ENCODE results near the gene ELF4. TPM values are rescaled to one million over a fixed set of nuclear protein-coding genes. Genes with fewer than 3 reads are reported as not detected.

ELF4 gene
- total RNA-seq, 1 experiment from 2014 or later = 19.2 TPM

DNA sequence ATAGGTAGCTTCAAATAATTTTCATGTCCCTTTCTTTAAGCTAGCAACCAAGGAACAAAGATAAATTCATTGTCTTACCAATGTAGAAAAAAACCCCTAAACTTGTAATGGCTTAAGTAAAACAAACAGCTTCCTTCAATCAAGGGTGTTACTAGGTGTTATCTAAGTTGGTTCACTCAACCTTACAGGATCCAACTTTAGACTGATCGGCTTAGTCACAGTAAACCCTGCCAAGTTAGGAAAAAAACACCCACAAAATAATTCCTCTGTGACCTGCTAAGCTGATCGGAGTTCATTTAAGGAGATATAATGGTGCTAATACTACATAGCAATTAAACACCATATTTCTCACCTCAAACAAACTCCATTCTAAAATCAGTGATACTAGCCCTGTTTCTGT is 45.3 kb upstream of the ELF4 start:
- TF ChIP-seq, protein P1, sequence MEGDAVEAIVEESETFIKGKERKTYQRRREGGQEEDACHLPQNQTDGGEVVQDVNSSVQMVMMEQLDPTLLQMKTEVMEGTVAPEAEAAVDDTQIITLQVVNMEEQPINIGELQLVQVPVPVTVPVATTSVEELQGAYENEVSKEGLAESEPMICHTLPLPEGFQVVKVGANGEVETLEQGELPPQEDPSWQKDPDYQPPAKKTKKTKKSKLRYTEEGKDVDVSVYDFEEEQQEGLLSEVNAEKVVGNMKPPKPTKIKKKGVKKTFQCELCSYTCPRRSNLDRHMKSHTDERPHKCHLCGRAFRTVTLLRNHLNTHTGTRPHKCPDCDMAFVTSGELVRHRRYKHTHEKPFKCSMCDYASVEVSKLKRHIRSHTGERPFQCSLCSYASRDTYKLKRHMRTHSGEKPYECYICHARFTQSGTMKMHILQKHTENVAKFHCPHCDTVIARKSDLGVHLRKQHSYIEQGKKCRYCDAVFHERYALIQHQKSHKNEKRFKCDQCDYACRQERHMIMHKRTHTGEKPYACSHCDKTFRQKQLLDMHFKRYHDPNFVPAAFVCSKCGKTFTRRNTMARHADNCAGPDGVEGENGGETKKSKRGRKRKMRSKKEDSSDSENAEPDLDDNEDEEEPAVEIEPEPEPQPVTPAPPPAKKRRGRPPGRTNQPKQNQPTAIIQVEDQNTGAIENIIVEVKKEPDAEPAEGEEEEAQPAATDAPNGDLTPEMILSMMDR (IDR thresholded peaks at IDR 0.05 in 2 of 3, conservative IDR thresholded peaks at IDR 0.05 in 1 of 3; ENCODE audit: borderline replicate concordance in 1 of 3, insufficient read depth in 1 of 3, low read depth in 2 of 3, low read length in 2 of 3) = no peak
- TF ChIP-seq, protein P2, sequence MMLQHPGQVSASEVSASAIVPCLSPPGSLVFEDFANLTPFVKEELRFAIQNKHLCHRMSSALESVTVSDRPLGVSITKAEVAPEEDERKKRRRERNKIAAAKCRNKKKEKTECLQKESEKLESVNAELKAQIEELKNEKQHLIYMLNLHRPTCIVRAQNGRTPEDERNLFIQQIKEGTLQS (IDR thresholded peaks at IDR 0.05) = no peak
- TF ChIP-seq YY1 (IDR thresholded peaks at IDR 0.05; ENCODE audit: extremely low read depth, insufficient replicate concordance, low read depth, low read length) = no peak
- TF ChIP-seq POLR2AphosphoS5 (IDR thresholded peaks at IDR 0.05; ENCODE audit: low read depth, low read length) = no peak
- TF ChIP-seq RAD21 (IDR thresholded peaks at IDR 0.05; ENCODE audit: low read depth) = no peak
- no peak for TF ChIP-seq ZNF274 (IDR thresholded peaks at IDR 0.05; ENCODE audit: low read depth, low read length)
- no peak for TF ChIP-seq JUND (IDR thresholded peaks at IDR 0.05)
- TF ChIP-seq, protein P3, sequence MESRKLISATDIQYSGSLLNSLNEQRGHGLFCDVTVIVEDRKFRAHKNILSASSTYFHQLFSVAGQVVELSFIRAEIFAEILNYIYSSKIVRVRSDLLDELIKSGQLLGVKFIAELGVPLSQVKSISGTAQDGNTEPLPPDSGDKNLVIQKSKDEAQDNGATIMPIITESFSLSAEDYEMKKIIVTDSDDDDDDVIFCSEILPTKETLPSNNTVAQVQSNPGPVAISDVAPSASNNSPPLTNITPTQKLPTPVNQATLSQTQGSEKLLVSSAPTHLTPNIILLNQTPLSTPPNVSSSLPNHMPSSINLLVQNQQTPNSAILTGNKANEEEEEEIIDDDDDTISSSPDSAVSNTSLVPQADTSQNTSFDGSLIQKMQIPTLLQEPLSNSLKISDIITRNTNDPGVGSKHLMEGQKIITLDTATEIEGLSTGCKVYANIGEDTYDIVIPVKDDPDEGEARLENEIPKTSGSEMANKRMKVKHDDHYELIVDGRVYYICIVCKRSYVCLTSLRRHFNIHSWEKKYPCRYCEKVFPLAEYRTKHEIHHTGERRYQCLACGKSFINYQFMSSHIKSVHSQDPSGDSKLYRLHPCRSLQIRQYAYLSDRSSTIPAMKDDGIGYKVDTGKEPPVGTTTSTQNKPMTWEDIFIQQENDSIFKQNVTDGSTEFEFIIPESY (IDR thresholded peaks at IDR 0.05; ENCODE audit: extremely low read depth, insufficient replicate concordance, low read length) = no peak
- no peak for TF ChIP-seq ELF1 (IDR thresholded peaks at IDR 0.05; ENCODE audit: borderline replicate concordance, low read depth)
- TF ChIP-seq ZFX (IDR thresholded peaks at IDR 0.05) = no peak
- TF ChIP-seq CBX3 (IDR thresholded peaks at IDR 0.05; ENCODE audit: low read depth) = no peak
- TF ChIP-seq, protein P4, sequence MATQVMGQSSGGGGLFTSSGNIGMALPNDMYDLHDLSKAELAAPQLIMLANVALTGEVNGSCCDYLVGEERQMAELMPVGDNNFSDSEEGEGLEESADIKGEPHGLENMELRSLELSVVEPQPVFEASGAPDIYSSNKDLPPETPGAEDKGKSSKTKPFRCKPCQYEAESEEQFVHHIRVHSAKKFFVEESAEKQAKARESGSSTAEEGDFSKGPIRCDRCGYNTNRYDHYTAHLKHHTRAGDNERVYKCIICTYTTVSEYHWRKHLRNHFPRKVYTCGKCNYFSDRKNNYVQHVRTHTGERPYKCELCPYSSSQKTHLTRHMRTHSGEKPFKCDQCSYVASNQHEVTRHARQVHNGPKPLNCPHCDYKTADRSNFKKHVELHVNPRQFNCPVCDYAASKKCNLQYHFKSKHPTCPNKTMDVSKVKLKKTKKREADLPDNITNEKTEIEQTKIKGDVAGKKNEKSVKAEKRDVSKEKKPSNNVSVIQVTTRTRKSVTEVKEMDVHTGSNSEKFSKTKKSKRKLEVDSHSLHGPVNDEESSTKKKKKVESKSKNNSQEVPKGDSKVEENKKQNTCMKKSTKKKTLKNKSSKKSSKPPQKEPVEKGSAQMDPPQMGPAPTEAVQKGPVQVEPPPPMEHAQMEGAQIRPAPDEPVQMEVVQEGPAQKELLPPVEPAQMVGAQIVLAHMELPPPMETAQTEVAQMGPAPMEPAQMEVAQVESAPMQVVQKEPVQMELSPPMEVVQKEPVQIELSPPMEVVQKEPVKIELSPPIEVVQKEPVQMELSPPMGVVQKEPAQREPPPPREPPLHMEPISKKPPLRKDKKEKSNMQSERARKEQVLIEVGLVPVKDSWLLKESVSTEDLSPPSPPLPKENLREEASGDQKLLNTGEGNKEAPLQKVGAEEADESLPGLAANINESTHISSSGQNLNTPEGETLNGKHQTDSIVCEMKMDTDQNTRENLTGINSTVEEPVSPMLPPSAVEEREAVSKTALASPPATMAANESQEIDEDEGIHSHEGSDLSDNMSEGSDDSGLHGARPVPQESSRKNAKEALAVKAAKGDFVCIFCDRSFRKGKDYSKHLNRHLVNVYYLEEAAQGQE (IDR thresholded peaks at IDR 0.05; ENCODE audit: low read depth) = no peak
- TF ChIP-seq EZH2phosphoT487 (IDR thresholded peaks at IDR 0.05; ENCODE audit: borderline replicate concordance) = no peak
- no peak for TF ChIP-seq EGR1 (IDR thresholded peaks at IDR 0.05; ENCODE audit: low read depth)
- TF ChIP-seq EZH2 (IDR thresholded peaks at IDR 0.05) = no peak
- no peak for TF ChIP-seq FOSL1 (IDR thresholded peaks at IDR 0.05; ENCODE audit: low read depth)
- no peak overlapping the region for H3K9ac ChIP-seq (ENCODE audit: low read length)
- no peak overlapping the region for H3K4me3 ChIP-seq (replicated peaks in 1 of 2; ENCODE audit: low read depth in 1 of 2, low read length in 2 of 2)
- no peaks in the 10 kb centered on the region for H3K9me2 ChIP-seq (ENCODE audit: insufficient read depth)
- intact Hi-C loops (cut with micrococcal nuclease) = no loop called here
- no peak overlapping the region for H2AFZ ChIP-seq (ENCODE audit: low read depth, low read length, poor library complexity, severe bottlenecking)
- H3K27ac ChIP-seq (ENCODE audit: low read depth, low read length) = no peak overlapping the region
- H3K4me2 ChIP-seq (ENCODE audit: low read length) = no peak overlapping the region
- BruUV-seq (replicated peaks) = no TSS peak
- no peaks in the 10 kb centered on the region for H3K27me3 ChIP-seq (ENCODE audit: insufficient read depth, low read length)
- ChIA-PET CTCF (no interaction called here), RAD21 (ENCODE audit: low non-redundant PET in 1 of 2, low total read pairs in 2 of 2, uncharacterized antibody in 2 of 2, unreplicated experiment in 2 of 2) (no interaction called here), POLR2A (no interaction called here)
- H4K20me1 ChIP-seq (ENCODE audit: insufficient read depth) = no peaks in the 10 kb centered on the region
- no peaks in the 10 kb centered on the region for H3K9me3 ChIP-seq (ENCODE audit: control insufficient read depth in 1 of 2, insufficient read depth in 1 of 2, low read depth in 1 of 2, low read length in 2 of 2)
- no peaks in the 10 kb centered on the region for H3K4me1 ChIP-seq (ENCODE audit: control insufficient read depth in 1 of 2, insufficient read depth in 2 of 2, low read length in 2 of 2)
- DNase-seq (ENCODE audit: low read depth, low spot score) (no peak), ATAC-seq (no peak)
- no peaks in the 10 kb centered on the region; a peak in 2 of 4 replicates for H3K36me3 ChIP-seq (ENCODE audit: control insufficient read depth in 1 of 2, insufficient read depth in 2 of 2, low read length in 2 of 2)
- H3K79me2 ChIP-seq (ENCODE audit: insufficient read depth, low read length) = peaks cover 10% of the 10 kb centered on the region
